NT2/D1 (cell line): ENCODE data around the gene GOLGA3.

Source experiments
- YY1 ChIP-seq: IDR thresholded peaks from 2 replicates; pipeline ENCODE4 v1.6.1; 2011; ENCODE audit not compliant: insufficient read length, insufficient read depth
- ZNF274 ChIP-seq: IDR thresholded peaks from 2 replicates; pipeline ENCODE4 v1.6.1; 2011; ENCODE audit warnings: mild to moderate bottlenecking, low read depth, low read length

DNA sequence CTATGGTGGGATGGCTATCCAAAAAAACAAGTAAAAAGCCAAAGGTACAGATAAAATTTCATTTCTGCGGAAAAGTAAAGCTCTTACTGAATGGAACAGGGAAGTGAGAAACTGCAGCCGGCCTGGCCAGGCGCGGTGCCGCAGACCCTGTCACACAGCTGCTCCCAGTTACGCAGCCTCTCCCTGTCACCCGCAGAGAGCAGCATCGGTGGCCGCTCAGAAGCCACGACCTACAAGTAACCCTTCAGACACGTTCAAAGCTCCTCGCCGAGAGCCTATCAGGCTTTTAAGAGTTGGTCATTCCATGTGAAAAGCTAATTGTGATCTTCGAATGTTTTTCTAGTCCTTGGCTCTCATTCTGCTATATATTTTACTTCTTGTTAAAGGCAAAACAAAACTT lies 56.1 kb downstream of the GOLGA3 start:
- TF ChIP-seq YY1 (no peak), ZNF274 (no peak)
